ENCODE results near the gene GRPEL1. TPM values are rescaled to one million over a fixed set of nuclear protein-coding genes. Genes with fewer than 3 reads are reported as not detected.

The GRPEL1 gene
- total RNA-seq, 2 experiments from 2014 or later, result 34.8 to 35.4 TPM

DNA sequence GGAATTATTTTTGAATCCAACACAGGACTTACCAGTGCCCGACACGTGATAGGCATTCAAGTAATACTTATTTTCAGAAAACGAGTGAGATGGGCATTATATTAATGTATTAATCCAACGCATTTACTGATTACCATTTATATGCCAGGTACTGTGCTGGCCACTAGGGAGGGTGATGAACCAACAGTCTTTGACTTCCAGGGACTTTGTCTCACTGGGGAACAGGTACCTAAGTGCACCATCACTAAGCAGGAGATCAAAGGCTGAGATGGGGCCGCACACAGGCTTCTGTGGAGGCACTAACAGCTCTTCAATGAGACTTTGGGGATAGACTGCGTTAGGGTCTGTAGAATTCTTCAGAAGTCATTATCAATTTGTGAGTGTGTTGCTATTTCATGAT is 30.4 kb downstream of the GRPEL1 start:
- no peak overlapping the region for H3K4me3 Mint-ChIP-seq
- no peaks in the 10 kb centered on the region for H3K9me3 Mint-ChIP-seq
- H3K36me3 Mint-ChIP-seq (ENCODE audit: low read depth), result peaks cover 2% of the 10 kb centered on the region
- CTCF ChIA-PET, result no interaction called here
- POLR2A ChIA-PET, result no interaction called here
- H3K4me1 Mint-ChIP-seq, result peaks cover 9% of the 10 kb centered on the region
- peaks cover 6% of the 10 kb centered on the region for H3K27me3 Mint-ChIP-seq
- H3K27ac Mint-ChIP-seq, result no peak overlapping the region
- DNase-seq, result no peak

- H3K9me3 Mint-ChIP-seq, result no peaks in the 10 kb centered on the region
- DNase-seq, result no peak
- peaks cover 11% of the 10 kb centered on the region for H3K36me3 Mint-ChIP-seq (ENCODE audit: low read depth)
- no peaks in the 10 kb centered on the region for H3K4me1 Mint-ChIP-seq
- H3K4me3 Mint-ChIP-seq, result no peak overlapping the region
- no peaks in the 10 kb centered on the region for H3K27me3 Mint-ChIP-seq
- CTCF ChIA-PET, result interaction anchor here (1.0 to 1.5 kb wide), 2 partner anchors 9 to 12 kb away, joined by 6 read pairs; partner anchors contain the start of gene TADA2B
- POLR2A ChIA-PET, result interaction anchor here (0.6 kb wide), 1 partner anchor 124 kb away, joined by 3 read pairs; no protein-coding TSS in a partner anchor
- H3K27ac Mint-ChIP-seq, result no peak overlapping the region
These were observed 33.4 kb downstream of the GRPEL1 start for GRCh38 chr4:7034262-7035081.

- CTCF ChIA-PET, result no interaction called here
- Mint-ChIP-seq H3K27me3 (no peaks in the 10 kb centered on the region), H3K36me3 (ENCODE audit: low read depth) (peaks cover 20% of the 10 kb centered on the region), H3K27ac (no peak overlapping the region), H3K9me3 (no peaks in the 10 kb centered on the region), H3K4me3 (no peak overlapping the region), H3K4me1 (peaks cover 3% of the 10 kb centered on the region)
- POLR2A ChIA-PET, result no interaction called here
- no peak for DNase-seq
These were observed 35.3 kb downstream of the GRPEL1 start for GRCh38 chr4:7032596-7032995.

DNA sequence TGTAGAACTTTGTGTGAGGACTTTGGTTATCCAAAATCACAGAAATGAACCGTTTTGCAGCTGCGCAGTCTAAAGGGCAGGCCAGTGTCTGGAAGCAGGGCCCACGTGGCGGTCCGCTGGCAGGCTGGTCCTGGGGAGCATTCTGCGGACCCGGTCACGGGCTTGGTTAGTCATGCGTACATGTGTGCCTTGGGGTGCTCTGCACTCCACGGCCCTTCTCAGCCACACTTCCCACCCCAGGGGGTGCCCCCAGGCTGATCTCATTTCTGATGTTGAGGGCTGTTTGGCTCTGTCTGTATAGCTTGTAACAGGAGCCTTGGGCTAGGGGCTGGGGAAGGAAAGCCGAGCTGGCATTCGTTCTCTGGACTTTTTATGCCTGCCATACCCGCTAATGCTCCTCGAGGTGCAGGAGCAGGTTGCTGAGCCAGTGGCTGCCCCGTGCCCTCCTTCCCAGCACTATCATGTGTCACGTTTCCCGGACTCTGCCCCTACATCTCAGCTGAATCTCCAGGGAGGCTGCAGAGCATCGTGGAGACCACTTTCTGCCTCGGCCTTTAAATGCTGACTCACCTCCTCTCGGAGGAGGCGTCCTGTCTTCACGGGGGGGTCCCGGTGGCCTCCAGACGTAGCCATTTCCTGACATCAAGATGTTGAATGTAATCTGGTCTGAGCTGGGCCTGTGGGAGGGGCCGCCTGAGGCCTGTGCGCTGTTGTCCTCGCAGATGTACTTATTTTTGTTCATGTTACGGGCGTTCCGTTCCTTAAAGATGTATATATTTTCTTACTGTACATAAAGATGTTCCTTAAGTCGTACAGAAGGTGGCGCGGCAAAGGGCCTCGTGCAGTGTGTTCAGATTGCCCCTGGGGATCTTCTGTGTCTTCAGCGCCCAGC is 36.1 kb downstream of the GRPEL1 start:
- ChIA-PET POLR2A (no interaction called here), CTCF (interaction anchor here (1.5 to 2.0 kb wide), 2 partner anchors 11 to 17 kb away, joined by 3 to 9 read pairs; partner anchors contain the start of gene TADA2B)
- Mint-ChIP-seq H3K4me1 (peaks cover 3% of the 10 kb centered on the region), H3K27me3 (no peaks in the 10 kb centered on the region), H3K27ac (no peak overlapping the region), H3K9me3 (no peaks in the 10 kb centered on the region), H3K36me3 (ENCODE audit: low read depth) (peaks cover 24% of the 10 kb centered on the region), H3K4me3 (no peak overlapping the region)
- DNase-seq, result no peak

DNA sequence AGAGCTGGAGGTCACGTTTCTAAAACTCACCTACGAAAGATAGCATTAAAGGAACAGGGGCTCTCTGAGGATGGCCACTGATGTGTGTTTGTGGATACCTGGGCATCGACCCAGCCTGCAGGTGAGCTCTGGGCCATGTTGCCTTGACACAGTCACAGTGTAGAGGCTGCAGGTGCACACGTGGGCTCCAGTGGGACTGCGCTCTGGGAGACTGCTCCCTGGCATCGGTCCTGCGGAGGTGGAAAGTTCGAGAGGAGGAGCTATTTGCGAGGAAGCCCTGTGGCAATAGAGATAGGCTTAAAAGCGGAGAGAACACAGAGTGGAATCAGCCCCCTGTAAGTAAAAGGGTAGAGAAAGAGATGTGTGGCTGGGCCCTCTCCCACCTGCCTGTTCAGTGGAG is 37.0 kb downstream of the GRPEL1 start:
- peaks cover 3% of the 10 kb centered on the region for H3K4me1 Mint-ChIP-seq
- H3K9me3 Mint-ChIP-seq, result no peaks in the 10 kb centered on the region
- H3K4me3 Mint-ChIP-seq, result no peak overlapping the region
- ChIA-PET CTCF (interaction anchor here (0.8 to 2.0 kb wide), 5 partner anchors 8 to 40 kb away, joined by 3 to 9 read pairs (median 3); partner anchors contain the start of gene TADA2B), POLR2A (no interaction called here)
- no peak overlapping the region for H3K27ac Mint-ChIP-seq
- no peaks in the 10 kb centered on the region for H3K27me3 Mint-ChIP-seq
- no peak for DNase-seq
- H3K36me3 Mint-ChIP-seq (ENCODE audit: low read depth), result peaks cover 27% of the 10 kb centered on the region

- CTCF ChIA-PET, result interaction anchor here (0.9 to 2.0 kb wide), 4 partner anchors 13 to 41 kb away, joined by 3 to 9 read pairs (median 3); partner anchors contain the start of gene TADA2B
- Mint-ChIP-seq H3K27me3 (no peaks in the 10 kb centered on the region), H3K4me1 (peaks cover 3% of the 10 kb centered on the region), H3K36me3 (ENCODE audit: low read depth) (peaks cover 29% of the 10 kb centered on the region), H3K4me3 (no peak overlapping the region), H3K27ac (no peak overlapping the region), H3K9me3 (no peaks in the 10 kb centered on the region)
- POLR2A ChIA-PET, result no interaction called here
- DNase-seq, result no peak
These were observed 37.9 kb downstream of the GRPEL1 start for GRCh38 chr4:7029921-7030320.

DNA sequence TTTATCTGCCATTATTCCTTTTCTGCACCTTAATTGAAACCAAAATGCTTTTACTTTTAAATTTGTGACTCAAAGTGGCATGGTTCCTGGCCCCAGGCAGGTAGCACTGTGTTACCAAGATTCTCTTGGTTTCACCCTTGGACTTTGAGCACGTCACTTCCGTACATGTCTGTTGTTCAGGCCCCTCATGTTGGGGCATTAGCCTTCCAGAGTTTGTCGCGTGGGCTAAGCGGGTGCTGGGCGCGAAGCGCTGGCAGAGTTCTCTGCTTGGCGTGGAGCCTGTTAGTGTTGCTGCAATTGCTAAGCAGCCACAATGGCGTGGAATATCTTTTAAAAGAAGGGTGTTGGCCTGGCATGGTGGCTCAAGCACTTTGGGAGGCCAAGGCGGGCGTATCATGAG is 38.7 kb downstream of the GRPEL1 start:
- Mint-ChIP-seq H3K9me3 (no peaks in the 10 kb centered on the region), H3K4me1 (peaks cover 3% of the 10 kb centered on the region), H3K36me3 (ENCODE audit: low read depth) (peaks cover 30% of the 10 kb centered on the region), H3K27me3 (no peaks in the 10 kb centered on the region), H3K4me3 (no peak overlapping the region), H3K27ac (no peak overlapping the region)
- CTCF ChIA-PET, result interaction anchor here (0.6 kb wide), 1 partner anchor 122 kb away, joined by 3 read pairs; no protein-coding TSS in a partner anchor
- DNase-seq, result no peak
- POLR2A ChIA-PET, result no interaction called here

GRCh38 chr4:7027913-7028312 is 40.0 kb downstream of the GRPEL1 start:
- Mint-ChIP-seq H3K27ac (no peak overlapping the region), H3K36me3 (ENCODE audit: low read depth) (peaks cover 33% of the 10 kb centered on the region), H3K9me3 (no peaks in the 10 kb centered on the region), H3K4me3 (no peak overlapping the region), H3K4me1 (peaks cover 3% of the 10 kb centered on the region), H3K27me3 (no peaks in the 10 kb centered on the region)
- CTCF ChIA-PET, result no interaction called here
- POLR2A ChIA-PET, result no interaction called here
- DNase-seq, result no peak

DNA sequence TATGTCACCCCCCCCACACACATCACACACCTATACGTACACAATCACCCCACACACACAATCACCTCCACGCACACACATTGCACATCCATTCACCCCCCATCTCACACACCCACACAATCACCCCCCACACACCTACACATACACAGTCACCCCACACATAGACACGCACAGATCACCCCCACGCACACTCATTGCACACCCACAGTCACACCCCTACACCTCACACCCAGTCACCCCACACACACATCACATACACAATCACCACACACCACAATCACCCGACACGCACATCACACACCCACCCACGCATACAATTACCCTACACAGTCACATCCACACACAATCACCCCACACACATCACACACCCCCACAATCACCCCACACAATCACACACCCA is 40.6 kb downstream of the GRPEL1 start:
- no peaks in the 10 kb centered on the region for H3K27me3 Mint-ChIP-seq
- ChIA-PET POLR2A (no interaction called here), CTCF (no interaction called here)
- peaks cover 3% of the 10 kb centered on the region for H3K4me1 Mint-ChIP-seq
- no peaks in the 10 kb centered on the region for H3K9me3 Mint-ChIP-seq
- DNase-seq, result no peak
- H3K4me3 Mint-ChIP-seq, result no peak overlapping the region
- peaks cover 30% of the 10 kb centered on the region for H3K36me3 Mint-ChIP-seq (ENCODE audit: low read depth)
- H3K27ac Mint-ChIP-seq, result no peak overlapping the region

- H3K36me3 Mint-ChIP-seq (ENCODE audit: low read depth), result peaks cover 27% of the 10 kb centered on the region
- no peaks in the 10 kb centered on the region for H3K9me3 Mint-ChIP-seq
- DNase-seq, result no peak
- ChIA-PET CTCF (no interaction called here), POLR2A (no interaction called here)
- H3K27me3 Mint-ChIP-seq, result no peaks in the 10 kb centered on the region
- no peak overlapping the region for H3K4me3 Mint-ChIP-seq
- H3K27ac Mint-ChIP-seq, result no peak overlapping the region
- H3K4me1 Mint-ChIP-seq, result peaks cover 3% of the 10 kb centered on the region
These were observed 41.8 kb downstream of the GRPEL1 start for GRCh38 chr4:7026107-7026506.

DNA sequence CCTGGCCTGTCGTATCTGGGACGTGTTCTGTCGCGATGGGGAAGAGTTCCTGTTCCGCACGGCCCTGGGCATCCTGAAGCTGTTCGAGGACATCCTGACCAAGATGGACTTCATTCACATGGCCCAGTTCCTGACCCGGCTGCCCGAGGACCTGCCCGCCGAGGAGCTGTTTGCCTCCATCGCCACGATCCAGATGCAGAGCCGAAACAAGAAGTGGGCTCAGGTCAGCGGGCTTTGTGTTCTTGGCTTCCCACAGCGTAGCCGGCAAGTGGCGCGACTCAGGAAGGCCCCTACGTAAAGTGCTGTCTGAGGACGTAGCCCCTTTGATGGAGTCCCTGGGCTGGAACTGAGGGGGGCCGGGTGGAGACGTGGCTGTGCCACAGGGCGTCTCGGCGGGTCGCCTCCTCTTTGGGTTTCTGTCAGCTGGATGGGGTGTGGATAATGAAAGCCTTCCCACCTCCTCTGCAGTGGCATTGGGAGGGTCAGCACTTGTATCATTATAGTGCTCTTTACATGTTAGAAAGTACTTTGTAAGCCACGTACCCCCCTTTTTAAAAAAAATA is 42.7 kb downstream of the GRPEL1 start:
- peaks cover 3% of the 10 kb centered on the region for H3K4me1 Mint-ChIP-seq
- no peaks in the 10 kb centered on the region for H3K27me3 Mint-ChIP-seq
- ChIA-PET POLR2A (no interaction called here), CTCF (interaction anchor here (1.1 to 1.4 kb wide), 2 partner anchors 18 to 37 kb away, joined by 3 to 4 read pairs; partner anchors contain the start of gene TADA2B)
- H3K36me3 Mint-ChIP-seq (ENCODE audit: low read depth), result peaks cover 22% of the 10 kb centered on the region
- H3K9me3 Mint-ChIP-seq, result no peaks in the 10 kb centered on the region
- H3K4me3 Mint-ChIP-seq, result no peak overlapping the region
- no peak overlapping the region for H3K27ac Mint-ChIP-seq
- no peak for DNase-seq

- no peaks in the 10 kb centered on the region for H3K9me3 Mint-ChIP-seq
- DNase-seq, result no peak
These were observed 43.5 kb downstream of the GRPEL1 start for GRCh38 chr4:7024336-7024890.

More at GRCh38 chr4:7024336-7024890, 43.5 kb downstream of the GRPEL1 start:
- Mint-ChIP-seq H3K36me3 (ENCODE audit: low read depth) (peaks cover 22% of the 10 kb centered on the region), H3K4me1 (peaks cover 3% of the 10 kb centered on the region), H3K27ac (no peak overlapping the region), H3K27me3 (no peaks in the 10 kb centered on the region), H3K4me3 (no peak overlapping the region)
- CTCF ChIA-PET, result interaction anchor here (1.1 to 1.4 kb wide), 2 partner anchors 19 to 38 kb away, joined by 3 to 4 read pairs; partner anchors contain the start of gene TADA2B
- POLR2A ChIA-PET, result no interaction called here

All from activated CD4-positive, alpha-beta T cell treated with anti-CD3 and anti-CD28 coated beads, Interleukin-2, amount 10 ng/mL, durations not matched to agents 7 days and 5 days (primary cell).